Measurements from ENCODE around the gene LIN7A.

The LIN7A gene

DNA sequence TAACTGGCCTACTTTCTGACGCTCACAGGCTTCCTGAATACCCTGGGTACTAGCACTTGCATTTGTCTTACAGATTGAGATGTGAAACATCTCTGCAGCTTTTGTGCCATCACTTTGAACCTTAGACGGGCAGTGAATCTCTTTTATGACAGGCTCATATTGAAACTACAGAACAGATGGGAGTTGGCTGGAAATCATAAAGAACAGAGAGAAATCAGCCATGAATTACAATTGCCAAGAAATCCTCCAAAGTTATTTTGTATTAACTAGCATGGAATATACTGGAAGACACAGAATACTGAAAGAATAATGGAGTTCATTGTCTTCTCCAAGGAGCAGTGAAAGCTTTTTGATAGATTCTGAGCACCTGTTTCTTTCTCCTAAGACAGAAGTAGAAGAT lies 188.3 kb downstream of the LIN7A start:
- DNase-seq (ENCODE audit: low spot score): no peak

DNA sequence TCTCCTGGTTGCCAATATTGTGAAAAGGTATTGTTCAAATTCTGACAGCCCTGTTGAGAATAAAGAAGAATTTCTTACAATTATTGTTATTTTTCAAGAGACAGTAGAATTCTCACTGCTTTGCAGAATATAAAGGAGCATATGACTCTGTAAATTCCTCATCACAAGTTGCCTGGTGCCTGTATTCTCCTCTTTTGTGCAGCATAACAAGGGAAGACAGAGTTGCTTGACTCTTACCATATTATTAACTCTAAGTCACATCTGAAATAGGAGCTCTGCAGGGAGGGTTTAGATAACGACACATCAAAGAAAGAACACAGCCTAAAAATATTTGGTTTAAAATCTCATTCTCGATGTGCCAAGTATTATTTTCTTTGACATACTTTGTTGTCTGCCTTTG lies 189.9 kb downstream of the LIN7A start:
- DNase-seq (ENCODE audit: low spot score): no peak

DNA sequence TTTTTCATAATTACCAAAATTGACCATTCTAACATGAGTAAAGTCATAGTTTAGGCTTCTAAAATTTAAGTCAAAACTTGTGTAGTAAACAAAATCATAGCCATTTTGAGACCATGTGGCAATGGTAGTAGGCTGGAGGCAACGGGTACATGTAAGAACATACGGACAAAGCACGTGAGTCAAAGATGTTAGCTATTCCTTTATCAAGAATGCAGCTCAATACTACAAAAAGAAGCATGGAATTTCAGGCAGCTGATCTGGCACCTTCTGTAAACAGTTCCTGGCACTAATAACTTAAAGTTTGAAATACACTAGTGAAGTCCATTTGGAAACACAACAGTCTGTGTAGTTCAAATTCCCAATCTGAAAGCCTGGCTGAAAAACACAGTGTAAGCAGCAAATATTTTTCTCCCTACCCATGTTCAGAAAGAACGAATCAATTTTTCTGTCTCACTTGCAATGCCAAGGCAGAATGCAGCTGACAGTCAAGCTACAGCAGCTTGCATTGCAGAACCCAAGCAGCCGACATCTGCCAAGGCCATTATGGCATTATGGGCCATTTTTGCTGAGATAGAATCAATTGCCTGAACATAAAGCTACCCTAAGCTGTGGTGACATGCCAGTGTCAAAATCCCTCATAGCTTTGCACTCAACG lies 191.8 kb downstream of the LIN7A start:
- DNase-seq (ENCODE audit: low spot score): no peak
